CD4-positive, alpha-beta T cell (primary cell): ENCODE measurements around the gene DSC3. TPM values are rescaled to one million over a fixed set of nuclear protein-coding genes. Genes with fewer than 3 reads are reported as not detected.

Experiments
- ATAC-seq: fragments of 200-7000 bp; cut with Tn5 transposase; one replicate; pipeline ENCODE4 v1.10.0; 2022; ENCODE audit warnings: mild to moderate bottlenecking; ENCODE audit not compliant: poor library complexity
- CTCF ChIA-PET: fragments of 350-600 bp; sonication (Branson Sonifier 250); formaldehyde crosslinking; loops from one replicate; lab custom pipeline; 2021; ENCODE audit warnings: antibody characterized with exemption, inconsistent platforms; lab: Charles Lee
- POLR2A ChIA-PET: fragments of 350-600 bp; sonication (Branson Sonifier 250); formaldehyde crosslinking; loops from one replicate; lab custom pipeline; 2021; ENCODE audit warnings: antibody characterized with exemption, inconsistent platforms; lab: Charles Lee
- DNase-seq, 14 experiments: peaks; one replicate each; pipeline ENCODE4 v3.0.0-alpha.2; 2013 to 2020; ENCODE audit warnings: mixed read lengths in 2 of 14
- H3K27ac ChIP-seq, 2 donors: one replicate each; pipeline versions ENCODE4 v1.5.1 to v1.7.0; 2013; ENCODE audit warnings: low read length in 2 of 2, low read depth in 1 of 2, mild to moderate bottlenecking in 1 of 2
- H3K27me3 ChIP-seq, 2 experiments: 1 replicate in 1 of 2; 2 replicates in 1 of 2; pipeline versions ENCODE4 v1.6.1 to v1.7.0; 2013; ENCODE audit warnings: low read length in 2 of 2, control low read depth in 1 of 2, mild to moderate bottlenecking in 1 of 2, moderate library complexity in 1 of 2; ENCODE audit not compliant: insufficient read depth in 2 of 2, control insufficient read depth in 1 of 2
- H3K36me3 ChIP-seq: one replicate; pipeline ENCODE4 v1.6.1; 2013; ENCODE audit warnings: low read length, control low read depth; ENCODE audit not compliant: insufficient read depth
- H3K4me1 ChIP-seq: one replicate; pipeline ENCODE4 v1.6.1; 2013; ENCODE audit warnings: low read length, control low read depth; ENCODE audit not compliant: insufficient read depth
- H3K4me3 ChIP-seq: one replicate; pipeline ENCODE4 v1.5.1; 2013; ENCODE audit warnings: mild to moderate bottlenecking, low read length, moderate library complexity
- H3K9me3 ChIP-seq, 2 experiments: 1 replicate in 1 of 2; 2 replicates in 1 of 2; pipeline versions ENCODE4 v1.6.1 to v1.7.0; 2013; ENCODE audit warnings: low read length in 2 of 2, mild to moderate bottlenecking in 2 of 2, control low read depth in 1 of 2, moderate library complexity in 1 of 2; ENCODE audit not compliant: control insufficient read depth in 1 of 2, insufficient read depth in 1 of 2
- H3K27ac Mint-ChIP-seq: one replicate; pipeline ENCODE4 v1.8.0; 2020; ENCODE audit warnings: mixed read lengths
- H3K27me3 Mint-ChIP-seq: one replicate; pipeline ENCODE4 v1.8.0; 2021; ENCODE audit warnings: mixed read lengths
- H3K36me3 Mint-ChIP-seq: one replicate; pipeline ENCODE4 v1.8.0; 2021; ENCODE audit warnings: low read depth, mixed read lengths
- H3K4me1 Mint-ChIP-seq: one replicate; pipeline ENCODE4 v1.8.0; 2021; ENCODE audit warnings: low read depth, mixed read lengths
- H3K4me3 Mint-ChIP-seq: one replicate; pipeline ENCODE4 v1.8.0; 2020; ENCODE audit warnings: mild to moderate bottlenecking, mixed read lengths
- H3K9me3 Mint-ChIP-seq: one replicate; pipeline ENCODE4 v1.8.0; 2020; ENCODE audit warnings: mixed read lengths
- intact Hi-C, 2 experiments: fragments of 100-400 bp; cut with DNase I in 1 of 2; cut with micrococcal nuclease in 1 of 2; formaldehyde crosslinking; loops; one replicate each; pipeline versions ENCODE4 v1.15.1 to v1.9.0; 2023 to 2025; cut with DNase I, micrococcal nuclease
- total RNA-seq, 174 experiments: library from RNA in 2 of 174; stranded (reverse) in 2 of 174; gene quantifications; one replicate each; pipeline ENCODE4 v1.2.3 and lab custom pipeline; 2021 to 2026
- TF ChIP-seq, protein P1 (sequence below): fragments of 200-600 bp; IDR thresholded peaks from one replicate; pipeline ENCODE4 v1.8.0; 2022; ENCODE audit warnings: antibody characterized with exemption, mild to moderate bottlenecking

The DSC3 gene
- total RNA-seq, 2 experiments from 2014 or later: not detected

DNA sequence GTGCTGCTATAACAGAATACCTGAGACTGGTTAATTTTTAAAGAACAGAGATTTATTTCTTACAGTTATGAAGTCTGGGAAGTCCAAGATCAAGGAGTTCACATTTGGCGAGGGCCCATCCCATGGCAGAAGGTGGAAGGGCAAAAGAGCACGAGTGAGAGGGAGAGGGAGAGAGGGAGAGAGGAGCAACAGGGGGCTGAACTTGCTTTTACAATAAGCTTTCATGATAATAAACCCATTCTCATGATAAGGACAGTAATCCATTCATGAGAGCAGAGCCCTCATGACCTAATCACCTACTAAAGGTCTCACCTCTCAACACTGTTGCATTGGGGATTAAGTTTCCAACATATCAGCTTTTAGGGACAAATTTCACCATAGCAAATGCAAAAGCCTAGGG, 45.3 kb downstream of the DSC3 start:
- Mint-ChIP-seq H3K36me3 (no peaks in the 10 kb centered on the region), H3K9me3 (no peaks in the 10 kb centered on the region), H3K27ac (no peak overlapping the region), H3K27me3 (no peaks in the 10 kb centered on the region), H3K4me1 (no peaks in the 10 kb centered on the region), H3K4me3 (no peak overlapping the region)
- H3K4me3 ChIP-seq: no peak overlapping the region
- no peaks in the 10 kb centered on the region for H3K4me1 ChIP-seq
- no peaks in the 10 kb centered on the region for H3K27me3 ChIP-seq
- POLR2A ChIA-PET: no interaction called here
- no peak for DNase-seq
- ATAC-seq: no peak
- intact Hi-C loops: loop anchor here in 1 of 2 experiments (10.0 kb wide), 1 partner anchor 728 kb away; no protein-coding TSS in a partner anchor
- no peaks in the 10 kb centered on the region for H3K36me3 ChIP-seq
- no peak overlapping the region for H3K27ac ChIP-seq
- H3K9me3 ChIP-seq: peaks cover 0 to 3% of the 10 kb centered on the region in 2 experiments
- TF ChIP-seq, protein P1, sequence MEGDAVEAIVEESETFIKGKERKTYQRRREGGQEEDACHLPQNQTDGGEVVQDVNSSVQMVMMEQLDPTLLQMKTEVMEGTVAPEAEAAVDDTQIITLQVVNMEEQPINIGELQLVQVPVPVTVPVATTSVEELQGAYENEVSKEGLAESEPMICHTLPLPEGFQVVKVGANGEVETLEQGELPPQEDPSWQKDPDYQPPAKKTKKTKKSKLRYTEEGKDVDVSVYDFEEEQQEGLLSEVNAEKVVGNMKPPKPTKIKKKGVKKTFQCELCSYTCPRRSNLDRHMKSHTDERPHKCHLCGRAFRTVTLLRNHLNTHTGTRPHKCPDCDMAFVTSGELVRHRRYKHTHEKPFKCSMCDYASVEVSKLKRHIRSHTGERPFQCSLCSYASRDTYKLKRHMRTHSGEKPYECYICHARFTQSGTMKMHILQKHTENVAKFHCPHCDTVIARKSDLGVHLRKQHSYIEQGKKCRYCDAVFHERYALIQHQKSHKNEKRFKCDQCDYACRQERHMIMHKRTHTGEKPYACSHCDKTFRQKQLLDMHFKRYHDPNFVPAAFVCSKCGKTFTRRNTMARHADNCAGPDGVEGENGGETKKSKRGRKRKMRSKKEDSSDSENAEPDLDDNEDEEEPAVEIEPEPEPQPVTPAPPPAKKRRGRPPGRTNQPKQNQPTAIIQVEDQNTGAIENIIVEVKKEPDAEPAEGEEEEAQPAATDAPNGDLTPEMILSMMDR: no peak
- CTCF ChIA-PET: no interaction called here

DNA sequence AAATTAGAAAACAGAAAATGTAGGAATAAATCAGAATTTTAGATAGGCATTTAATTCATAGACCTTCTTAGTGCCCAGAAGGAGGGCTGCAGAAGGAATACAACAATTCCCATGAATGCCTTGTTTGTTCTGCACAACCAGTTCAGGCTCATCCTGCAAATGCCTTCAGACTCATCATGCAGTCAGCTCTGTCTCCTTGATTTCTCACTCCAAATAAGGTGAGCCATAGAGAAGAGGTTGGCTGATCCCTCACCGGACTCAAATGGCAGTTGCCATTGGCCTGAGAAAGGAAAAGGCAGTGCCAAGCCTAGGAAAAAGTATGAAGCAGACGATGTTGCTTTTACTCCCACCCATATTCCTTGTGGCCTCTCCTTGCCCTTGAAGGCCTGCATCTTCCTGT, 50.3 kb downstream of the DSC3 start:
- POLR2A ChIA-PET: no interaction called here
- no peak overlapping the region for H3K27ac Mint-ChIP-seq
- Histone ChIP-seq H3K4me3 (no peak overlapping the region), H3K27ac (no peak overlapping the region), H3K36me3 (no peaks in the 10 kb centered on the region), H3K9me3 (peaks cover 0 to 2% of the 10 kb centered on the region in 2 experiments), H3K4me1 (no peaks in the 10 kb centered on the region), H3K27me3 (no peaks in the 10 kb centered on the region)
- intact Hi-C loops: loop anchor here in 1 of 2 experiments (10.0 kb wide), 1 partner anchor 733 kb away; no protein-coding TSS in a partner anchor
- CTCF ChIA-PET: no interaction called here
- no peaks in the 10 kb centered on the region for H3K27me3 Mint-ChIP-seq
- no peak for ATAC-seq
- no peaks in the 10 kb centered on the region for H3K36me3 Mint-ChIP-seq
- DNase-seq: no peak
- no peaks in the 10 kb centered on the region for H3K4me1 Mint-ChIP-seq
- H3K9me3 Mint-ChIP-seq: no peaks in the 10 kb centered on the region
- TF ChIP-seq, protein P1: no peak
- no peak overlapping the region for H3K4me3 Mint-ChIP-seq

DNA sequence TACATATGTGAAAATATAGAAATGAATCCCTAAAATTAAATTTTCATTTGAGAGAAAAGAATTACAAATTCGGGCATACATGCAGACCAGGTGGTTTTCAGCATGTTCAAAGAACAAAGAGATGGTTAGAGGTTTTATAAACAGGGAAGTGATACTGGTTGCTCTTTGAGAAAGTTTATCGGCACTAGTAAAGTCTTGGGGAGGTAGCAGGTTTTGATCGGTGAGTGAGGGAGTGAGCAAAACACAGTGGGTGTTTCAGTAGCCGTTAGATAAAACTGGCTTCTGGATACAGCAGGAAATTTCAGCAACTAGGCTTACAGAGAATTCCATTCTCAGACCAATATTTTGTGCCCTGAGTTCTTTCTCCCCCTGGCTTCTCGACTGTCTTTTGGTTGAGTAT, 51.1 kb downstream of the DSC3 start:
- Mint-ChIP-seq H3K9me3 (no peaks in the 10 kb centered on the region), H3K27me3 (no peaks in the 10 kb centered on the region), H3K27ac (no peak overlapping the region), H3K4me3 (no peak overlapping the region), H3K36me3 (no peaks in the 10 kb centered on the region), H3K4me1 (no peaks in the 10 kb centered on the region)
- Histone ChIP-seq H3K9me3 (no peaks in the 10 kb centered on the region), H3K27ac (no peak overlapping the region), H3K36me3 (no peaks in the 10 kb centered on the region), H3K4me1 (no peaks in the 10 kb centered on the region), H3K4me3 (no peak overlapping the region), H3K27me3 (no peaks in the 10 kb centered on the region)
- ChIA-PET CTCF (no interaction called here), POLR2A (no interaction called here)
- intact Hi-C loops: loop anchor here in 1 of 2 experiments (10.0 kb wide), 1 partner anchor 733 kb away; no protein-coding TSS in a partner anchor
- DNase-seq (no peak), ATAC-seq (no peak)
- TF ChIP-seq, protein P1: no peak
